Chondrocyte (in vitro differentiated cells): Measurements from ENCODE around the gene GPATCH1. TPM values are rescaled to one million over a fixed set of nuclear protein-coding genes. Genes with fewer than 3 reads are reported as not detected.

Experiments used
- DNase-seq: peaks from one replicate; pipeline ENCODE4 v3.0.0; 2021; ENCODE audit warnings: mixed read lengths, low spot score
- H3K27ac Mint-ChIP-seq: one replicate; pipeline ENCODE4 v1.8.0; 2021; ENCODE audit warnings: mild to moderate bottlenecking, moderate library complexity, mixed read lengths; ENCODE audit not compliant: unreplicated experiment
- H3K27me3 Mint-ChIP-seq: 2 replicates; pipeline ENCODE4 v1.8.0; 2021; ENCODE audit warnings: low read depth, mixed read lengths
- H3K36me3 Mint-ChIP-seq: 2 replicates; pipeline ENCODE4 v1.8.0; 2021; ENCODE audit warnings: low read depth, mixed read lengths
- H3K4me1 Mint-ChIP-seq: 2 replicates; pipeline ENCODE4 v1.8.0; 2021; ENCODE audit warnings: low read depth, mild to moderate bottlenecking, mixed read lengths
- H3K4me3 Mint-ChIP-seq: one replicate; pipeline ENCODE4 v1.8.0; 2021; ENCODE audit warnings: mild to moderate bottlenecking, moderate library complexity, mixed read lengths; ENCODE audit not compliant: unreplicated experiment
- H3K9me3 Mint-ChIP-seq: 2 replicates; pipeline ENCODE4 v1.8.0; 2021; ENCODE audit warnings: low read depth, mixed read lengths
- CTCF ChIP-seq: fragments of 200-600 bp; sonication (generic); IDR thresholded peaks from 2 replicates; pipeline ENCODE4 v1.5.0; 2021; ENCODE audit warnings: antibody characterized with exemption, mild to moderate bottlenecking, moderate library complexity
- total RNA-seq: library from RNA; stranded (reverse); gene quantifications from 3 replicates; pipeline ENCODE4 v1.2.1, GENCODE V29; 2021

Gene GPATCH1
- total RNA-seq, 1 donor from 2014 or later: 7.1 TPM

GRCh38 chr19:33108161-33108560, 27.2 kb downstream of the GPATCH1 start:
- H3K36me3 Mint-ChIP-seq: peaks cover 26% of the 10 kb centered on the region
- no peak for TF ChIP-seq CTCF
- H3K9me3 Mint-ChIP-seq: no peaks in the 10 kb centered on the region

DNA sequence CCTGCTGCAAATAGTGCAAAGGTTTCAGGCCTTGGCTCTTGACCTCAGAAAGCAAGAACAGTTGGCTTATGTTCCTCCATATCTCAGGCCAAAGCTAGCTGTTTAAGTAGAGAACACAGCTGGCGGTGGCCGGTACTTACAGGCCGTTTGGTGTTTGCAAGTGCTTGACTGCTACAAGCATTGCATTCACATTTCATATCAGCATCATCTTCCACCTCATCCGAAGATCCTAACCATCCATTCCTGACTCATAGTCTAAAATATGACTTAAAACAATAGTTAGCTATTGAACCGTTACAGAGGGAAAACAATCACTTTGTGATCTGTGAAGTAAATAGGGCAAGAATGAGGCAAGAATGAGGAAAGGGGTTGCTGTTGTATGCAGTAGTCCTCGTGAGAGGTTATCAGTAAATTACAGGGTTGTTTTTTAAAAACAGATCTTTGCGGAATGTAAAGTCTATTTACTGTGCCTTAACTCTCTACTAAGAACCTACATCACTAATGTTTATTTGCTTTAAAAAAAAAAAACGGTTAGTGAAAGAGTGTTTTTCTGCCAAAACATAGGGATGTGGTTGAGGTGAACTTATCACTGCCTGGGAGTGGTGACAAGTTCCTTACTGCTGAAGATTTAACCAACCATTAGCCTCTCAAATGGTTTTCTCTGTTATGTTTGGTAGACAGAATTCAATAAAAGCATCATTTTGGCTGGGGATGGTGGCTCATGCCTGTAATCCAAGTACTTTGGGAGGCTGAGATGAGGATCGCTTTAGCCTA, 29.3 kb downstream of the GPATCH1 start:
- Mint-ChIP-seq H3K27ac (no peak overlapping the region), H3K27me3 (no peaks in the 10 kb centered on the region), H3K4me1 (no peaks in the 10 kb centered on the region), H3K4me3 (no peak overlapping the region), H3K9me3 (no peaks in the 10 kb centered on the region), H3K36me3 (peaks cover 26% of the 10 kb centered on the region)
- DNase-seq: no peak
- TF ChIP-seq CTCF: no peak

More at GRCh38 chr19:33108161-33108560, 27.2 kb downstream of the GPATCH1 start:
- DNase-seq: no peak
- Mint-ChIP-seq H3K27ac (no peak overlapping the region), H3K4me3 (no peak overlapping the region), H3K4me1 (no peaks in the 10 kb centered on the region), H3K27me3 (no peaks in the 10 kb centered on the region)

GRCh38 chr19:33111587-33111986, 30.6 kb downstream of the GPATCH1 start:
- Mint-ChIP-seq H3K4me1 (no peaks in the 10 kb centered on the region), H3K9me3 (no peaks in the 10 kb centered on the region), H3K27me3 (no peaks in the 10 kb centered on the region), H3K4me3 (no peak overlapping the region), H3K27ac (no peak overlapping the region), H3K36me3 (peaks cover 31% of the 10 kb centered on the region)
- no peak for DNase-seq
- no peak for TF ChIP-seq CTCF

DNA sequence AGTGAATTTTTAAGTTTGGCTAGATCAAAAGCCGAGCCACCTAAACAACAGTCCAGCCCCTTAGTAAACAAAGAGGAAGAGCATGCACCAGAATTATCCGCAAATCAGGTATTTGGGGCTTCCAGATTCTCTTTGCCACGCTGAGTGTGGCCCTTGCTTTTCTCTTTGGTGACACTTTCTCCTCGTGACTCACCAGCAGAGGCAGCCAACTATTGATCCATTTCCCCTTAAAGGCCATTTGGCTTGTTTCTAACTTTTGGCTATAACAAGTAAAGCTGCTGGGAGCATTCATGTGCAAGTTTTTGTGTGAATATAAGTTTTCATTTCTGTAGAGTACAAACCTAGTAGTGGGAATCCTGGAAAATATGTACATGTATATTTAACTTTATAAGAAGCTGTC, 33.3 kb downstream of the GPATCH1 start:
- no peak overlapping the region for H3K4me3 Mint-ChIP-seq
- no peak overlapping the region for H3K27ac Mint-ChIP-seq
- H3K27me3 Mint-ChIP-seq: no peaks in the 10 kb centered on the region
- no peaks in the 10 kb centered on the region for H3K4me1 Mint-ChIP-seq
- no peaks in the 10 kb centered on the region for H3K9me3 Mint-ChIP-seq
- no peak for TF ChIP-seq CTCF
- DNase-seq: no peak
- H3K36me3 Mint-ChIP-seq: peaks cover 31% of the 10 kb centered on the region

DNA sequence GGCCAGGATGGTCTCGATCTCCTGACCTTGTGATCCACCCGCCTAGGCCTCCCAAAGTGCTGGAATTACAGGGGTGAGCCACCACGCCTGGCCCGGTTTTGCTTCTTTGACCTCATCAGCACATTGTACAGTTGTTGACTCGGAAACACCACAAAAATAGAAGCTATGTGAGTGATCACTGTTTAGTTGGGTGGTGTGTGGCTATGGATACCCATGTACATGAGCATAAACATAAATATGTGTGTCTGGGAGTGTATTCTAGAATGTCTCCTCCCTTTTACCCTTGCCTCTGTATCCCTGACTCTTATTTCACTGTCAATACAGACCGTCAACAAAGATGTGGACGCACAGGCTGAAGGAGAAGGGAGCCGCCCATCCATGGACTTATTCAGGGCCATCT, 36.5 kb downstream of the GPATCH1 start:
- TF ChIP-seq CTCF: no peak
- peaks cover 20% of the 10 kb centered on the region for H3K36me3 Mint-ChIP-seq
- H3K4me3 Mint-ChIP-seq: no peak overlapping the region
- no peaks in the 10 kb centered on the region for H3K27me3 Mint-ChIP-seq
- H3K4me1 Mint-ChIP-seq: no peaks in the 10 kb centered on the region
- no peak for DNase-seq
- no peak overlapping the region for H3K27ac Mint-ChIP-seq
- H3K9me3 Mint-ChIP-seq: no peaks in the 10 kb centered on the region
